CMK (cell line): ENCODE measurements around the gene AP4S1.
"Not testable (repeated sequence)": the region's sequence is repeated elsewhere in the genome, so short reads cannot be mapped to it uniquely, and the experiment has no call there.

ENCODE experiments used
- DNase-seq: peaks from one replicate; pipeline ENCODE4 v3.0.0-alpha.2; 2010; ENCODE audit warnings: low read depth

Gene AP4S1, protein sequence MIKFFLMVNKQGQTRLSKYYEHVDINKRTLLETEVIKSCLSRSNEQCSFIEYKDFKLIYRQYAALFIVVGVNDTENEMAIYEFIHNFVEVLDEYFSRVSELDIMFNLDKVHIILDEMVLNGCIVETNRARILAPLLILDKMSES

DNA sequence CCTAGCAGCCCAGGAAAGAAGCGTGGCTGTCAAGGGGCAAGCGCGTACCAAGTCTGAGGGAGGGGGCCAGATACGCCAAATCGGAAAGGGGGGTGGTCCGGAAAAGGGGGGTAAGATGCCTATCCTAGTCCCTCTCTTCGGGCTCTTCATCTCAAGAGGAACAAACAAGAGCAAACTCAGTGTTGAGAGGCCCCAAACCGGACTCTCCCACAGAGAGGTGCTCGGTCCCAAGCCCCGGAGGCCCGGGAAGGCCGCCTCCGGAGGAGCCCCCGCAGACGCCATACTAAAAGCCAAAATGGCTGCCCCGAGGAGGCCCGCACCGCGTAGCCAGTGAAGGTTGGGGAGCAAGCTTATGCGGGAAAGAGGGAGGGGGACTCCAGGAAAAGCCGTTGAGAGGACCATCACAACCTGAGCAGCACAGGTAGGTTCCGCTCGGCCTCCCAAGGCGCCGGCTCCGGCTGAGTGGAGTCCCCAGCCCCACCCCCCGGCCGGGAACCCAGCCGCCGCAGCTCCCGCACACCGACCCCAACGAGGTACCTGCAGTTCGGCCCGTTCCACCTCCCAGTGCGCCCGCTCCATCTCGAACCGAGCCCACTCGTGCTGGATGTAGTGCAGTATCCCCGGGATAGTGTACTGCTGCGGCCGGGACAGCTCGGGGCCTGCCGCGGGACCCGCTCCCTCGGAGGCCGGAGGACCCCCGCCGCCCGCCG is at the start of gene AP4S1:
TSS of gene AP4S1 (plus strand) at position 283 of the 710 bp plus-strand sequence. CDS start 40,548 bp downstream, outside the sequence.
- no peak for DNase-seq

DNA sequence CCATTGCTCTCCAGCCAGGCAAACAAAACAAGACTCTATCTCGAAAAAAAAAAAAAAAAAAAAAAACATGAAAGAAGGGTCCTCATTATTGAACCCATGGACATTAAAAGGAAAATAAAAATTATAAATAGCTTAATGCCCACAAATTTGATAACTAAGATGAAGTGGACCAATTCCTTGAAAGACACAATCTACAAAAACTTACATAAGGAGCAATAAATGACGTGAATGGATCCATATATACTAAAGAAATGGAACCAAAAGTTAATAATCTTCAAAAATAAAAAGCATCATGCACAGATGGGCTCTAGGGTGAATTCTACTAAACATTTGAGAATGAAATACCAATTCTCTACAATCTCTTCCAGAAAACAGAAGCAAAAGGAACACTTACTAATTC is 47.7 kb upstream of the AP4S1 start:
- no peak for DNase-seq

DNA sequence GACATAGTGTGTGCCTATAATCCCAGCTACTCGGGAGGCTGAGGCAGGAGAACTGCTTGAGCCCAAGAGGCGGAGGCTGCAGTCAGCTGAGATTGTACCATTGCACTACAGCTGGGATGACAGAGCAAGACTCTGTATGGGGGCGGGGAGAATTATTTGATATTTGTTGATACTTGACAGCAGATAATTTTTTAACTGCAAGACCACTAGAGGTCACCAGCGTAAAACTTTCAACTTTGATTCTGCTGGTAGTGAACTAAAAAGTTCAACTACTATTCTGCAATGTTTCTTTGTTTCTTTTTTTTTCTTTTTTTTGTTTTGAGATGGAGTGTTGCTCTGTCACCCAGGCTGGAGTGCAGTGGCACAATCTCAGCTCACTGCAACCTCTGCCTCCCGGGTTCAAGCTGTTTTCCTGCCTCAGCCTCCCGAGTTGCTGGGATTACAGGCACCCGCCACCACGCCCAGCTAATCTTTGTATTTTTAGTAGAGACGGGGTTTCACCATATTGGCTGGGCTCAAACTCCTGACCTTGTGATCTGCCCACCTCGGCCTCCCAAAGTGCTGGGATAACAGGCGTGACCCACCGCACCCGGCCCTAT is 45.2 kb upstream of the AP4S1 start:
- DNase-seq = peak; percentile 20

DNA sequence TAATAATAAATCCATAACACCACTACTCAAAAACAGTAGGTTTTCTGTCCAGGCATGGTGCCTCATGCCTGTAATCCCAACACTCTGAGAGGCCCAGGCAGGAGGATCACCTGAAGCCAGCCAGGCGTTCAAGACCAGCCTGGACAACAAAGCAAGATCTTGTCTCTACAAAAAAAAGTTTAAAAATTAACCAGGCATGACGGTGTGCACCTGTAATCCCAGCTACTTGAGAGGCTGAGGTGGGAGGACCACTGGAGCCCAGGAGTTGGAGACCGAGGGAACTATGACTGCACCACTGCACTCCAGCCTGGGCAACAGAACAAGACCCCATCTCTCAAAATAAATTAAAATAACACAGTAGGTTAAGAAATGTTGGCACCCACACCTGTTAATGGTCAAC is 44.5 kb upstream of the AP4S1 start:
- no peak for DNase-seq

GRCh38 chr14:30982533-30982932 is 42.9 kb upstream of the AP4S1 start:
- DNase-seq = no peak

- DNase-seq = no peak
Observed at GRCh38 chr14:30983858-30984257, 41.6 kb upstream of the AP4S1 start.

DNA sequence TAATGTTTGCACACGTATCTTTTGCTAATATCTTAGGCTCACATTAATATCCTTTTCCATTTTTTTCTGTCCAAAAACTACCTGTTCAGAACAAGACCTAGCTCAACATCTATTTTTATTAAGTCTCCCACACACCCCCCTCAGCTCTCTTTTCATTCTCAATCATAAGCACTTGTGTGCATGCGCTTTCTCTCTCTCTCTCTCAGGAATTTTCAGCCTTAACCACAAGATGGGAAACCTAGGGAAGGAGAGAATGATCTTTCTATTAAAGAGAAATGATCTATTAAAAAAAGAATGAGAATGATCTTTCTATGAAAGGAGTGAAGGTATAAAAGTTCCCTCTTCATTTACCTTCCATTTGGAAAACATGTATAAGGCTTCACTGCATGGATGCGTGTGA is 39.7 kb upstream of the AP4S1 start:
- no peak for DNase-seq

- DNase-seq = no peak
Observed at GRCh38 chr14:30988509-30988908, 36.9 kb upstream of the AP4S1 start.

DNA sequence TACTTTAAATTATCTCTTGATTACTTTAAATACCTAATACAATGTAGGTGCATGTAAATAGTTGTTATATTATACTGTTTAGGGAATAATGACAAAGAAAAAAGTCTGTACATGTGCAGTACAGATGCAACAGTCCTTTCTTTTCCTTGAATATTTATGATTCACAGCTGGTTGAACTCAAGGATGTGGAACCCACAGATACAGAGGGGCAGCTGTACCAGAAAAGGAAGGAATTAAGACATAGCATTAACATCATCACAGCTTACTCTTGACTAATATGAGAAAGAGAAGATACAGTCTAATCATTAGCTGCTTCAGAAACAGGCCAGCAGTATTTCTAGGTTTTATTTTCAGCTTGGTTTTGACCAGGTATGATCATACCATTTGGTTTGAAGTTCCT is 34.7 kb upstream of the AP4S1 start:
- DNase-seq = no peak

DNA sequence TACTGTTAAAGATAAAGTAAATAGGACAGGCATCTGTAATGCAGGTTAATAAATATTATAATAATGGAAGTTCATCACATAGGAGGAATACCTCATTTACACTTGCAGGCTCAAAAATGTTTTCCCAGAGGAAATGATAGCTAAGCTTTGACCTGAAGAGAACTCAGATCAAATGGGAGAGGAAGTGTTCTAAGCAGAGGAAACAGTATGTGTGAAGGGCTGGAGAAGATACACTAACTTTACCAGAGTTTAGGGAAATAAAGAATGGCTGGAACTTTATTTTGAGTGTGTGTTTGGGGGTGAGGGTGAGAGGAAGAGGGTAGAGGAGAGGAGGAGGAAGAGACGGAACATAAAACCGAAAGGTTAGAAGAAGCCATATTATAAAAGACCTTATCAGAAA is 34.0 kb upstream of the AP4S1 start:
- DNase-seq = no peak

DNA sequence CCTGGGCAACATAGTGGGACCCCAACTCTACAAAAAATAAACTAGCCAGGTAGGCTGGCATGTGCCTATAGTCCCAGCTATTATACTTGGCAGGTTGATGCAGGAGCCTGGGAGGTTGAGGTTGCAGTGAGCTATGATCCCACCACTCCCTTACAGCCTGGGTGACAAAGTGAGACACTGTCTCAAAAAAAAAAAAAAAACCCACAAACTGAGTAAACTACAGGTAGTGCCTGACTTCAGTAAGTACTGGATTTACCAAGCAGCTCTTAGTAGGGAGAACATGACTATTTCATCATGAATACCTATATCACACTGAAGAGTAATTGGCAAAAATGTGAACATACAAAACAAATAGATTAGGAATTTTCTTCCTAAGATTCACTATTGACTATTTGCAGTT is 32.4 kb upstream of the AP4S1 start:
- DNase-seq = no peak

DNA sequence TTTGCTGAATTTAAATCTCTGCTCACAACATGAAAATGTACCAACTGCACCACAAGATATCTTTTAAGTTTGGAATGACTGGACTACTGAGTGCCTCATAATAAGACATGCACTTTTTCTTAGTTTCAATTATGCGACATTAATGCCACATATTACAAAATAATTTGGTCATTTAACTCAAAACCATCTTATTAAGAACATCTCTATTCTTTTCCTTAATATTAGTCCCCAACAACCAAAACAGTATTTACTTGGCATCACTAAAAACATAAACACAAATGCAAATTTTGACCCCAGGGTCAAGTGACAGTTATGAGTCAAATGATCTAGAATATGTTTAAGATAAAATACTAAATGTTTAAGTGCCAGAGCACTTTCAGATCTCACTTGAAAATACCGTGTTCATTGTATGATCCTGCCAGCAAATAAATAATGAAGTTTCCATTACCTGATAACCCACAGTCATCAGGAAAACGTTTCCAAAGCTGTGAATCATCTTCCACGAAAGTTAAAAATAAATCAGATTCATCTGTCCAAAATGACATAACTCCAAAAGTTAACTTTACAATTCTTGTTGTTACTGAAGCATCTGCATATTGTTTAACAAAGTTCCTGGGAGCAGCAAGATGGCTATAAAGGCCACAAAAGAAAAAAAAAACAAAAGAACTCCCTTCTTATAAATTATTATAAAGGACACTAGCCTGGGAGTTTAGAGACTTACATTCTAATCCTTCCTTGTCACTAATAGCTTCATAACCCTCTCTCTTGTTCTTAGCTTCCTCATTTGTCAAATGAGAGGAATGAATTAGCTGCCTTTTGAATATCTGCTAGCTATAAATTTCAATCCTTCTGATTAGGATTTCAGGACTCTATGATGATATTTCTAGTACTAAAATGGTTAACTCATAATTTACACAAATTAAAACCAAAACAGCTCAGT is 30.5 kb upstream of the AP4S1 start:
- DNase-seq = no peak

DNA sequence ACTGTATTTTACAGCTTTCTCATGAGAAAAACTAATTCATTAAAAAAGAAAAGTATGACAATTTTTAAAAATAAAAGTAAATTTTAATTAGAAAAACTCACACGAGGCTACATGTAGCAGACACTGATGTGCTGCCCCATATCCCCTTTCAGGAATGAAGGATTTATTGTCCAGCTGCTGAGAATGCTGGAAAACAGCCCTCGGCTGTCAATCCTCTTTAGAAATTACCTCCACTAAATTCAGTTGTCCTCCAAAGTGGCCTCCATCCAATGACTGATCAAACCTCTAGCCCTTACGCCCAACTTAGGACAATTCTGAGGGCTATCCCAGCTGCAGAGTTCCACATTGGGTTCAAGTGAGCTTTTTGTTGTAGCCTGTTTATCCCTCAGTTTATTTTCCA is 29.8 kb upstream of the AP4S1 start:
- no peak for DNase-seq

DNA sequence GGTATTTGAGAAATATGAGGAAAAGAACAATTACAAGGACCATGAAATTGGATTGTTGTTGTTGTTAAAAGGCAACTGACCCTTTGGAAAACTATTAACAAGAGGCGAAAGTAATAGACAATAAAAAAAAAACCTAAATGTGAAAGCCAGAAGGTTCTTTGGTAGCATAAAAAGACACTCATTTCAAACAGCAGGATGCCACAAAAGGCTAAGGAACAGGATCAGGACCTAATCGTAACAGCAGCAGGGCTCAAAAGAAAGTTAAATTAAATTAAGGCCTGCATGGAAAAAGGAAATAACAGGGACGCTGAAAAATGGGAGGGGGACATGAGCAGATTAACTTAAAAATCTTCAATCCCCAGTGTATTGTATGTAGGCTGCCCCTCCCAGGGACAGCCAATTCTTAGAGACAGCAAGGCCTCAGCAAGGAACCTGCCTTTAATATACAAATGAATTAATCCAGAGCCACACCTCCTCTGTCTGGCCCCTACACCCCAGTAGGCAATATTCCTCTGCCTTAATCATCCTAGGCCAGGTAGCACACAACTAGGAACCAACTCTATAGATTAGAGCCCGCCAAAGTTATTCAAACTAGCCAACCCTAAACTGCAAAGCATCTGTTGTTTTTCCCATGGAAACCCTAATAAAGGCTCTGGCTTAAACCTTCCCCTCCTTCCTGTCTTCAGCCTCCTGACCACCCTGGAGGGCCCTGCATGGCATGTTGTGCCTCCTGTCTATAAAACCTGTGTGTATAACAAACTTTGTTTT is 28.4 kb upstream of the AP4S1 start:
- DNase-seq = no peak

DNA sequence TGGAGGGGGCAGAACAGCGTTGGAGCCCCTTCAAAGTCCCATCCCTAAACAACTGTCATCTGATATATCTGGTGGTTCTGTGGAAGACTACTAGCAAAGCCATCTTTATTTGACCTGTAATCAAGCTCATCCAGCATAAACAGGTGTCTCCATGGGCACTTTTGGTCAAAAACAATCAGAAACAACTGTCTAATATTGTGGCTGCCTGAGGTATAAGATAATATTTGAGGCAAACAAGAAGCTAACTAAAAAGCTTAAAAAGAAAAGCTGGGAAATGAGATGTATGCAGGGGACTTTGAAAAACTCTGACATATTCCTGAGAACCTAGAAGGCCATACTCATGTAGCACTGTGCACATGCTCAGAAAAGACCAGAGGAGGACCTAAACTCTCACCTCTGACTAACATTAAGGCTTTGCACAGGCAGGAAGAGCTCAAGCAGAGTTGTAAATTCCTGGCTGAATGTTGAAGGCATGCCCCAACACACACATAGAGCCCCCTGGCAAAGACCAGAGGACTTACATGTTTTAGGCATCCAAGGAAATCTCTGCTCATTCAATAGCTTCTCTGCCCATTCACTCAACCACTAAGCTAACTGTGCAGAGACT is 27.2 kb upstream of the AP4S1 start:
- no peak for DNase-seq

DNA sequence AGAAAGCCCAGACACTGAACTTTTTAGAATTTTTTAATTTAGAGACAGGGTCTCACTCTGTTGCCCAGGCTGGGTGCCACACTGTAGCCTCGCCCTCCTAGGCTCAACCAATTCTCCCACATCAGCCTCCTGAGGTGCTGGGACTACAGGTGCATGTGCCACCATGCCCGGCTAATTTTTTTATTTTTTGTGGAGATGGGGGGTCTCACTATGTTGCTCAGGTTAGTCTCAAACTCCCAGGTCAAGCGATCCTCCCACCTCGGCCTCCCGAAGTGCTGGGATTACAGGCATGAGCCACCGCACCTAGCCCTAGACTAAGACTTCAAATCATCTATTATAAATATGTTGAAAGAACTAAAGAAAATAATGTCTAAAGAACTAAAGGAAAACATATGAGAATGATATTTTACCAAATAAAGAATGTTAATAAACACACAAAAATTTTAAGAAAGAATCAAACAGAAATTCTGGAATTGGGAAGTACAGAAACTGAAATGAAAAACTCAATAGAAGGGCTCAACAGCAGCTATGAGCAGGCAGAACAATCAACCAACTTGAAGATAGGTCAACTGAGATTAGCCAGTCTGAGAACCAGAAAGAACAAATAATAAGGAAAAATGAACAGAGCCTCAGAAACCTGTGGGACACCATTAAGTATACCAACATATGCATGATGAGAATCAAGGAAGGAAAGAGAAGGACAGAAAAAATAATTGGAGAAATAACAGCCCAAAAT is 26.2 kb upstream of the AP4S1 start:
- DNase-seq = no peak

- no peak for DNase-seq
Observed at GRCh38 chr14:31000629-31001338, 24.7 kb upstream of the AP4S1 start.

DNA sequence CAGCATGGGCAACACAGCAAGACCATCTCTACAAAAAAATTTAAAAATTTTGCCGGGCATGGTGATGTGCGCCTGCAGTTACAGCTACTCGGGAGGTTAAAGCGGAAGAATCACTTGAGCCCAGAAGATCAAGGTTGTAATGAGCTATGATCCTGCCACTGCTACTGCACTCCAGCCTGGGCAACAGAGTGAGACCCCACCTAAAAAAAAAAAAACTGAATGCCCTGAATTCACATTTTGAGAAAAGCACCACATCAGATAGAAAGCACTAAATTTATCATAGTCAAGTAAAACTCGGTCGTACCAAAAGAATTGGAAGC is 24.1 kb upstream of the AP4S1 start:
- DNase-seq = no peak

DNA sequence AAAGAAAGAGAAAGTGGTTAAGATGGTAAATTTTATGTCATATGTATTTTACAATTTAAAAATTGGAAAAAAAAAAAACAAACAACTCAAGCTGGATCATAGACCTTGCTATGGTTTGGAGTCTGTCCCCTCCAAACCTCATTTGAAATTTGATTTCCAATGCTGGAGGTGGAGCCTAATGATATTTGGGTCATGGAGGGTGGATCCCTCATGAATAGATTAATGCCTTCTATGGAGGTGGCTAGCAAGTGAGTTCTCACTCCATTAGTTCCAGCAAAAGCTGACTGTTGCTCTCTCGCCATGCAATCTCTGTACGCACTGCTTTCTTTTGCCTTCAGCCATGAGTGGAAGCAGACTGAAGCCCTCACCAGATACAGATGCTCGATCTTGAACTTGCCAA is 22.2 kb upstream of the AP4S1 start:
- no peak for DNase-seq

GRCh38 chr14:31004007-31004406 is 21.4 kb upstream of the AP4S1 start:
- not testable (repeated sequence) for DNase-seq
